ENCODE results near the gene ANKRD12.

GRCh38 chr18:9095297-9096006 is 41.1 kb upstream of the ANKRD12 start:
- TF ChIP-seq EZH2phosphoT487 (IDR thresholded peaks at IDR 0.05; ENCODE audit: borderline replicate concordance, low read length) (no peak), CTCF (conservative IDR thresholded peaks at IDR 0.05; ENCODE audit: low read depth, low read length) (no peak)
